KMS-11 (cell line): ENCODE results near the gene AP4S1.

Experiments used
- H2AFZ ChIP-seq: fragments of 200-600 bp; sonication (generic); 2 replicates; pipeline ENCODE4 v1.6.1; 2016; ENCODE audit warnings: antibody characterized with exemption, mixed run types, low read depth
- H3K27ac ChIP-seq: fragments of 200-600 bp; sonication (generic); 2 replicates; pipeline ENCODE4 v1.6.1; 2016; ENCODE audit warnings: mild to moderate bottlenecking, mixed run types
- H3K27me3 ChIP-seq: fragments of 200-600 bp; sonication (generic); 2 replicates; pipeline ENCODE4 v1.6.1; 2017; ENCODE audit warnings: mild to moderate bottlenecking, low read depth, mixed run types, moderate library complexity; ENCODE audit not compliant: insufficient read depth
- H3K36me3 ChIP-seq: fragments of 200-600 bp; sonication (generic); 2 replicates; pipeline ENCODE4 v1.6.1; 2017; ENCODE audit warnings: mild to moderate bottlenecking, mixed run types; ENCODE audit not compliant: insufficient read depth
- H3K4me1 ChIP-seq: fragments of 200-600 bp; sonication (generic); 2 replicates; pipeline ENCODE4 v1.6.1; 2016; ENCODE audit warnings: mild to moderate bottlenecking, low read depth, mixed run types; ENCODE audit not compliant: poor library complexity, severe bottlenecking
- H3K4me2 ChIP-seq: fragments of 200-600 bp; sonication (generic); 2 replicates; pipeline ENCODE4 v1.7.0; 2016; ENCODE audit warnings: mild to moderate bottlenecking, mixed run types
- H3K4me3 ChIP-seq: fragments of 200-600 bp; sonication (generic); IDR thresholded peaks from 2 replicates; pipeline ENCODE4 v1.6.1; 2017; ENCODE audit warnings: low read depth, low read length, mixed read lengths; ENCODE audit not compliant: insufficient read depth
- H3K79me2 ChIP-seq: fragments of 200-600 bp; sonication (generic); 2 replicates; pipeline ENCODE4 v1.6.1; 2016; ENCODE audit warnings: low read depth, mixed run types; ENCODE audit not compliant: insufficient read depth
- H3K9ac ChIP-seq: fragments of 200-600 bp; sonication (generic); 2 replicates; pipeline ENCODE4 v1.6.1; 2016; ENCODE audit warnings: mild to moderate bottlenecking, mixed run types
- H4K20me1 ChIP-seq: fragments of 200-600 bp; sonication (generic); 2 replicates; pipeline ENCODE4 v1.6.1; 2016; ENCODE audit warnings: mild to moderate bottlenecking, mixed run types; ENCODE audit not compliant: insufficient read depth
- CTCF ChIP-seq: fragments of 200-600 bp; sonication (generic); conservative IDR thresholded peaks from 2 replicates; pipeline ENCODE4 v1.6.1; 2017; ENCODE audit warnings: low read depth, mild to moderate bottlenecking, antibody characterized with exemption, low read length, moderate library complexity, mixed read lengths

AP4S1 gene

GRCh38 chr14:31020834-31021575 is 4.4 kb upstream of the AP4S1 start:
- no peaks in the 10 kb centered on the region for H3K36me3 ChIP-seq
- no peak overlapping the region for H3K9ac ChIP-seq
- H3K27ac ChIP-seq: no peak overlapping the region
- H3K4me3 ChIP-seq: no peak overlapping the region
- H3K4me2 ChIP-seq: no peak overlapping the region
- H3K4me1 ChIP-seq: peaks cover 13% of the 10 kb centered on the region
- H4K20me1 ChIP-seq: no peaks in the 10 kb centered on the region
- no peak for TF ChIP-seq CTCF
- peaks cover 73% of the 10 kb centered on the region for H3K79me2 ChIP-seq
- H3K27me3 ChIP-seq: no peaks in the 10 kb centered on the region
- no peak overlapping the region for H2AFZ ChIP-seq

- TF ChIP-seq CTCF: no peak
- Histone ChIP-seq H3K36me3 (no peaks in the 10 kb centered on the region), H4K20me1 (no peaks in the 10 kb centered on the region), H3K4me3 (no peak overlapping the region), H2AFZ (no peak overlapping the region), H3K4me2 (no peak overlapping the region), H3K4me1 (peaks cover 13% of the 10 kb centered on the region), H3K27me3 (no peaks in the 10 kb centered on the region), H3K9ac (no peak overlapping the region), H3K27ac (no peak overlapping the region), H3K79me2 (peaks cover 70% of the 10 kb centered on the region)
Measured at GRCh38 chr14:31021576-31021949, 3.9 kb upstream of the AP4S1 start.

- Histone ChIP-seq H3K79me2 (peaks cover 70% of the 10 kb centered on the region), H2AFZ (no peak overlapping the region), H3K4me1 (peaks cover 13% of the 10 kb centered on the region), H3K27ac (no peak overlapping the region), H4K20me1 (no peaks in the 10 kb centered on the region), H3K4me3 (no peak overlapping the region), H3K9ac (no peak overlapping the region), H3K27me3 (no peaks in the 10 kb centered on the region), H3K36me3 (no peaks in the 10 kb centered on the region), H3K4me2 (no peak overlapping the region)
- no peak for TF ChIP-seq CTCF
Measured at GRCh38 chr14:31022386-31022785, 3.1 kb upstream of the AP4S1 start.

GRCh38 chr14:31024010-31024480 is 1.4 kb upstream of the AP4S1 start:
- Histone ChIP-seq H3K27me3 (no peaks in the 10 kb centered on the region), H3K36me3 (no peaks in the 10 kb centered on the region), H3K79me2 (peaks cover 61% of the 10 kb centered on the region), H3K9ac (peak overlapping the region; percentile 96; the same call in 1 of the 2 replicates), H3K4me2 (peak overlapping the region; percentile 91), H3K27ac (peak overlapping the region; percentile 85; the same call in 1 of the 2 replicates), H3K4me3 (no peak overlapping the region), H2AFZ (no peak overlapping the region), H3K4me1 (peaks cover 20% of the 10 kb centered on the region), H4K20me1 (no peaks in the 10 kb centered on the region)
- TF ChIP-seq CTCF: no peak
